HG02642 (cell line): ENCODE measurements around the gene C5orf46.
A peak's percentile ranks its signal among the peaks of the same experiment; 100 is the strongest.
"Not testable (repeated sequence)": the region's sequence is repeated elsewhere in the genome, so short reads cannot be mapped to it uniquely, and the experiment has no call there.

ENCODE experiments used
- ATAC-seq: cut with Tn5 transposase; IDR thresholded peaks from one replicate; pipeline ENCODE4 v1.9.1; 2021; ENCODE audit warnings: mild to moderate bottlenecking; ENCODE audit not compliant: unreplicated experiment, poor library complexity

C5orf46 gene

GRCh38 chr5:147906326-147907095 is at the start of gene C5orf46:
Gene C5orf46, minus strand, starts transcription at chr5:147906538. Its CDS starts 37 bp downstream, at chr5:147906501.
- ATAC-seq, result no peak

- ATAC-seq, result no peak
Observed at GRCh38 chr5:147954971-147955370, 48.6 kb upstream of the C5orf46 start.

GRCh38 chr5:147949711-147950573 is 43.6 kb upstream of the C5orf46 start:
- ATAC-seq, result peak; percentile 74

GRCh38 chr5:147946658-147947274 is 40.4 kb upstream of the C5orf46 start:
- not testable (repeated sequence) for ATAC-seq

- ATAC-seq, result no peak
Observed at GRCh38 chr5:147939431-147940114, 33.2 kb upstream of the C5orf46 start.

- ATAC-seq, result no peak
Observed at GRCh38 chr5:147935032-147935431, 28.7 kb upstream of the C5orf46 start.

GRCh38 chr5:147930769-147931168 is 24.4 kb upstream of the C5orf46 start:
- ATAC-seq, result peak; percentile 75

GRCh38 chr5:147927901-147928300 is 21.6 kb upstream of the C5orf46 start:
- ATAC-seq, result no peak

GRCh38 chr5:147925020-147925419 is 18.7 kb upstream of the C5orf46 start:
- no peak for ATAC-seq

GRCh38 chr5:147921136-147921535 is 14.8 kb upstream of the C5orf46 start:
- ATAC-seq, result no peak

GRCh38 chr5:147920420-147921030 is 14.2 kb upstream of the C5orf46 start:
- ATAC-seq, result no peak

GRCh38 chr5:147918899-147919298 is 12.6 kb upstream of the C5orf46 start:
- no peak for ATAC-seq

GRCh38 chr5:147918101-147918685 is 11.9 kb upstream of the C5orf46 start:
- no peak for ATAC-seq

GRCh38 chr5:147913786-147914185 is 7.4 kb upstream of the C5orf46 start:
- ATAC-seq, result no peak

GRCh38 chr5:147912011-147912410 is 5.7 kb upstream of the C5orf46 start:
- no peak for ATAC-seq

- no peak for ATAC-seq
Observed at GRCh38 chr5:147911427-147911826, 5.1 kb upstream of the C5orf46 start.

GRCh38 chr5:147904110-147904509 is 2.2 kb downstream of the C5orf46 start:
- no peak for ATAC-seq

GRCh38 chr5:147902609-147903115 is 3.7 kb downstream of the C5orf46 start:
- no peak for ATAC-seq

GRCh38 chr5:147901599-147902039 is 4.7 kb downstream of the C5orf46 start:
- no peak for ATAC-seq
